GM19452 (cell line): ENCODE measurements around the gene RNF215.

ENCODE experiments used
- ATAC-seq: cut with Tn5 transposase; IDR thresholded peaks from one replicate; pipeline ENCODE4 v1.9.1; 2021; ENCODE audit not compliant: unreplicated experiment

Gene RNF215

GRCh38 chr22:30334646-30335045 is 52.6 kb downstream of the RNF215 start:
- no peak for ATAC-seq

- no peak for ATAC-seq
These were observed 53.5 kb downstream of the RNF215 start for GRCh38 chr22:30333707-30334087.

GRCh38 chr22:30332994-30333706 is 54.1 kb downstream of the RNF215 start:
- no peak for ATAC-seq

- no peak for ATAC-seq
These were observed 54.7 kb downstream of the RNF215 start for GRCh38 chr22:30332551-30332950.
